CD4-positive, CD25-positive, alpha-beta regulatory T cell (primary cell): ENCODE data around the gene ZNF407. TPM values are rescaled to one million over a fixed set of nuclear protein-coding genes. Genes with fewer than 3 reads are reported as not detected.
A peak's percentile ranks its signal among the peaks of the same experiment; 100 is the strongest.

Experiments used
- ATAC-seq, 2 donors: fragments of 150-1000 bp; cut with Tn5 transposase; one replicate each; pipeline ENCODE4 v1.10.0; 2021; ENCODE audit warnings: low read depth in 2 of 2, moderate number of reproducible peaks in 2 of 2, moderate library complexity in 1 of 2
- DNase-seq, 3 donors: peaks; one replicate each; pipeline versions ENCODE4 v3.0.0 to v3.0.0-alpha.2; 2012 to 2022; ENCODE audit warnings: mixed read lengths in 1 of 3
- H3K27ac ChIP-seq: one replicate; pipeline ENCODE4 v1.7.0; 2013; ENCODE audit warnings: mild to moderate bottlenecking, low read length; ENCODE audit not compliant: insufficient read depth, poor library complexity, severe bottlenecking
- H3K27me3 ChIP-seq: one replicate; pipeline ENCODE4 v1.7.0; 2013; ENCODE audit warnings: low read length; ENCODE audit not compliant: control insufficient read depth, insufficient read depth
- H3K36me3 ChIP-seq: one replicate; pipeline ENCODE4 v1.7.0; 2013; ENCODE audit warnings: mild to moderate bottlenecking, low read length, moderate library complexity; ENCODE audit not compliant: control insufficient read depth, insufficient read depth
- H3K4me1 ChIP-seq: 2 replicates; pipeline ENCODE4 v1.7.0; 2013; ENCODE audit warnings: mild to moderate bottlenecking, low read length; ENCODE audit not compliant: insufficient read depth, control insufficient read depth, poor library complexity, severe bottlenecking
- H3K4me3 ChIP-seq: one replicate; pipeline ENCODE4 v1.7.0; 2013; ENCODE audit warnings: low read depth, mild to moderate bottlenecking, low read length, moderate library complexity
- H3K9me3 ChIP-seq, 2 experiments: 1 replicate in 1 of 2; 2 replicates in 1 of 2; pipeline ENCODE4 v1.7.0; 2013; ENCODE audit warnings: low read length in 2 of 2, mild to moderate bottlenecking in 1 of 2, moderate library complexity in 1 of 2; ENCODE audit not compliant: control insufficient read depth in 2 of 2
- H3K27ac Mint-ChIP-seq, 3 donors: one replicate each; pipeline ENCODE4 v1.8.0; 2020 to 2022; ENCODE audit warnings: mild to moderate bottlenecking in 3 of 3, mixed read lengths in 3 of 3, moderate library complexity in 2 of 3
- H3K27me3 Mint-ChIP-seq: one replicate; pipeline ENCODE4 v1.8.0; 2022; ENCODE audit warnings: mild to moderate bottlenecking, mixed read lengths
- H3K36me3 Mint-ChIP-seq: one replicate; pipeline ENCODE4 v1.8.0; 2020; ENCODE audit warnings: mixed read lengths
- H3K4me1 Mint-ChIP-seq, 4 donors: one replicate each; pipeline ENCODE4 v1.8.0; 2020 to 2022; ENCODE audit warnings: mixed read lengths in 4 of 4, mild to moderate bottlenecking in 1 of 4
- H3K4me3 Mint-ChIP-seq, 4 donors: one replicate each; pipeline ENCODE4 v1.8.0; 2020 to 2022; ENCODE audit warnings: mild to moderate bottlenecking in 4 of 4, mixed read lengths in 4 of 4, moderate library complexity in 3 of 4
- H3K9me3 Mint-ChIP-seq, 7 donors: one replicate each; pipeline ENCODE4 v1.8.0; 2020 to 2022; ENCODE audit warnings: mixed read lengths in 7 of 7, mild to moderate bottlenecking in 3 of 7, moderate library complexity in 2 of 7
- polyA plus RNA-seq, 4 donors: library from polyadenylated mRNA; unstranded; fragments of 300-500 nt; fragmentation: Illumina TruSeq; gene quantifications; one replicate each; pipeline ENCODE4 v1.2.3, GENCODE V29; 2021
- total RNA-seq: library from RNA; stranded (reverse); gene quantifications from one replicate; pipeline ENCODE4 v1.2.3, GENCODE V29; 2022

ZNF407 gene
- total and polyA plus RNA-seq, 5 donors from 2014 or later, result 2.0 to 34.0 (median 3.8) TPM

DNA sequence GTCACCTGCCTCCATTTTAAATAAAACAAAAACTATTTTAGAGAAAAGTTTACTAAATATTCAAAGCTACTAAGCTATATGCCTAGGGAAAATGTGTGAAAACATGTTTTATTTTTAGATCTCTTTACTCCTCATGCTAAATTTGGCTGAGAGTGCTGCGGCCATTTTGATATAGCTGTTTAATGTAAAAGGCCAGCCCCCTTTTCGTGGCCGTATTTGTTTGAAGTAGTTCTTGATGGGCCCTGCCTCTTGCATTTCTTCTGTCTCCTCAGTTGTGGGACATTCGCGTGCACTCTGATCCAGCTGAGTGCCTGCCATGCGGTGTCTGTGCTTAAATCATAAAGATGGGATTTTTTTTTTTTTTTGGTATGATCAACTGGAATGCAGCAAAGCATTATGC lies 64.0 kb downstream of the ZNF407 start:
- Mint-ChIP-seq H3K4me3 (no peak overlapping the region), H3K27me3 (no peaks in the 10 kb centered on the region)

GRCh38 chr18:74662622-74663021 lies 65.0 kb downstream of the ZNF407 start:
- no peak overlapping the region for H3K4me3 ChIP-seq
- H3K4me1 ChIP-seq, result no peaks in the 10 kb centered on the region
- peaks cover 27% of the 10 kb centered on the region for H3K36me3 Mint-ChIP-seq
- no peak for DNase-seq
- no peaks in the 10 kb centered on the region for H3K27me3 ChIP-seq
- H3K9me3 ChIP-seq, result no peaks in the 10 kb centered on the region
- H3K4me1 Mint-ChIP-seq, result peaks cover 0 to under 1% (median 0%) of the 10 kb centered on the region in 4 donors
- peaks cover 6% of the 10 kb centered on the region for H3K36me3 ChIP-seq
- H3K27me3 Mint-ChIP-seq, result no peaks in the 10 kb centered on the region
- H3K9me3 Mint-ChIP-seq, result no peaks in the 10 kb centered on the region
- no peak overlapping the region for H3K4me3 Mint-ChIP-seq
- no peak overlapping the region for H3K27ac ChIP-seq
- no peak overlapping the region for H3K27ac Mint-ChIP-seq
- ATAC-seq, result no peak

More for the DNA sequence above, 64.0 kb downstream of the ZNF407 start:
- no peaks in the 10 kb centered on the region for H3K9me3 ChIP-seq
- no peak overlapping the region for H3K4me3 ChIP-seq
- DNase-seq, result no peak
- H3K27ac Mint-ChIP-seq, result no peak overlapping the region
- H3K36me3 Mint-ChIP-seq, result peaks cover 24% of the 10 kb centered on the region
- no peak for ATAC-seq
- H3K27me3 ChIP-seq, result no peaks in the 10 kb centered on the region
- no peak overlapping the region for H3K27ac ChIP-seq
- H3K4me1 ChIP-seq, result no peaks in the 10 kb centered on the region
- no peaks in the 10 kb centered on the region for H3K9me3 Mint-ChIP-seq
- peaks cover 8% of the 10 kb centered on the region for H3K36me3 ChIP-seq
- H3K4me1 Mint-ChIP-seq, result peaks cover 0 to 3% (median 0%) of the 10 kb centered on the region in 4 donors

- peaks cover 43% of the 10 kb centered on the region for H3K36me3 Mint-ChIP-seq
- no peaks in the 10 kb centered on the region for H3K4me1 ChIP-seq
- no peaks in the 10 kb centered on the region for H3K27me3 Mint-ChIP-seq
- no peaks in the 10 kb centered on the region for H3K9me3 ChIP-seq
- no peak overlapping the region for H3K4me3 ChIP-seq
- no peak overlapping the region for H3K27ac Mint-ChIP-seq
- H3K27me3 ChIP-seq, result no peaks in the 10 kb centered on the region
- peaks cover 0 to 2% (median 0%) of the 10 kb centered on the region in 4 donors for H3K4me1 Mint-ChIP-seq
- H3K9me3 Mint-ChIP-seq, result no peaks in the 10 kb centered on the region
- H3K4me3 Mint-ChIP-seq, result no peak overlapping the region
- no peak overlapping the region for H3K27ac ChIP-seq
- DNase-seq (no peak), ATAC-seq (no peak)
- peaks cover 5% of the 10 kb centered on the region for H3K36me3 ChIP-seq
Observed at GRCh38 chr18:74665346-74665745, 67.7 kb downstream of the ZNF407 start.

GRCh38 chr18:74665905-74666304 lies 68.2 kb downstream of the ZNF407 start:
- peaks cover 5% of the 10 kb centered on the region for H3K36me3 ChIP-seq
- no peak overlapping the region for H3K4me3 ChIP-seq
- ATAC-seq (no peak), DNase-seq (no peak)
- Mint-ChIP-seq H3K27ac (peak overlapping the region in 2 of 3 donors; percentile 41 to 52), H3K27me3 (no peaks in the 10 kb centered on the region), H3K4me3 (no peak overlapping the region), H3K4me1 (peaks cover 0 to 2% (median 0%) of the 10 kb centered on the region in 4 donors), H3K9me3 (no peaks in the 10 kb centered on the region), H3K36me3 (peaks cover 43% of the 10 kb centered on the region)
- no peak overlapping the region for H3K27ac ChIP-seq
- no peaks in the 10 kb centered on the region for H3K27me3 ChIP-seq
- no peaks in the 10 kb centered on the region for H3K9me3 ChIP-seq
- H3K4me1 ChIP-seq, result no peaks in the 10 kb centered on the region

DNA sequence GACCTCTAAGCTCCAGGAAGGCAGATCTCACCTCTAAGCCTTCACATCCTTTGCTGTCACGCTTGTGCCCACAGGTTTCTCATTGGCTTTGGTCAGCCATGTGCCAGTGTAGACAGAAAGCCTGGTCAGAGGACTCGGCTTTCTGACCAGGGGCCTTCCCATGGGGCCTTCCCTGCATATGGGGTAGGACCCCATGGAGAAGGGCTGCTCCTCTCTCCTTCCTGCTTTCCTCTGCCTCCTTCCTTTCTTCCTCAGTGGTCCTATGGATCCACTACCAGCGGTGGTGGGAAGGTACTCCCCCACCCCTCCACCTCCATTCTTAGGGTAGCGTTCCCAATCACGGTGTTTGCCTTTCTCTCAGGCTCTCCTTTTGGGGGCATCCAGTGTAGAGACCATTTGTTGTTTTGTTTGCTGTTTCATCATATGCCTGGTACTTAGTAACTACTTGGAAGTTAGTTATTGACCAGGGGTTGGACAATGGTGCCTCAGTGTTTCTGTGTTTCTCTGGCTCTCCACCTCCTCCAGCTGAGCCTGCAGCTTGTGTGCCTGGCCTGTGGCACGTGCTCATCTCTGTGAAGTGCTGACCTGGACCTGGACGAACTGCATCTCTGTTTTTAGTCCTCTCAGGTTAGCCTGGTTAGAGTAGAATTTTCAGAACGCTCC lies 71.6 kb downstream of the ZNF407 start:
- Mint-ChIP-seq H3K4me1 (peaks cover 0 to 2% (median 2%) of the 10 kb centered on the region in 4 donors), H3K36me3 (peaks cover 57% of the 10 kb centered on the region), H3K9me3 (no peaks in the 10 kb centered on the region), H3K4me3 (peak overlapping the region in 1 of 4 donors; percentile 23), H3K27me3 (no peaks in the 10 kb centered on the region), H3K27ac (no peak overlapping the region)
- H3K36me3 ChIP-seq, result peaks cover 2% of the 10 kb centered on the region
- H3K27ac ChIP-seq, result no peak overlapping the region
- no peak overlapping the region for H3K4me3 ChIP-seq
- no peaks in the 10 kb centered on the region for H3K4me1 ChIP-seq
- no peaks in the 10 kb centered on the region for H3K9me3 ChIP-seq
- no peak for DNase-seq
- no peak for ATAC-seq
- H3K27me3 ChIP-seq, result no peaks in the 10 kb centered on the region

- ATAC-seq, result no peak
- Histone ChIP-seq H3K9me3 (peaks cover 0 to 6% of the 10 kb centered on the region in 2 experiments), H3K27ac (no peak overlapping the region), H3K27me3 (no peaks in the 10 kb centered on the region), H3K4me3 (no peak overlapping the region), H3K4me1 (no peaks in the 10 kb centered on the region), H3K36me3 (peaks cover 9% of the 10 kb centered on the region)
- peaks cover 0 to 7% (median 2%) of the 10 kb centered on the region in 4 donors for H3K4me1 Mint-ChIP-seq
- no peak for DNase-seq
- peaks cover 66% of the 10 kb centered on the region for H3K36me3 Mint-ChIP-seq
- no peak overlapping the region for H3K27ac Mint-ChIP-seq
- no peak overlapping the region for H3K4me3 Mint-ChIP-seq
- no peaks in the 10 kb centered on the region for H3K27me3 Mint-ChIP-seq
- peaks cover 0 to 3% (median 0%) of the 10 kb centered on the region in 7 donors for H3K9me3 Mint-ChIP-seq
Observed at GRCh38 chr18:74672371-74672770, 74.7 kb downstream of the ZNF407 start.

DNA sequence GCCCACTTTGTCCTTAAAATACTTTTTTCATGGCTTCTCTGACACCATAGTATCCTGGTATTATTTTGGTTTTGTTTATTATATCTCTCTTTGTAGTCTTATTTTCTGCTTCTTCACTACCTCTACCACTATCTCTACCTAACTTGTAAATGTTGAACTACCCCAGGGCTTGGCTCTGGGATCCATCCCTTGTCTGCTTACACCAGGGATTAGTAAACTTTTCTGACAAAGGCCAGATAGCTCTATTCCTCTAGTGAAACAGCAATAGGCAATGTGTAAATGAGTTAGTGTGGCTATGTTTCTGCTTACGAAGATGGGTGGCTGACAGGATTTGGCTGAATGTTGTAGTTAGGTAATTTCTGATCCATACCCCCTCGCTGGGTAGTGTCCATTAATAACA lies 76.8 kb downstream of the ZNF407 start:
- no peak overlapping the region for H3K4me3 Mint-ChIP-seq
- peaks cover 0 to 9% (median 0%) of the 10 kb centered on the region in 7 donors for H3K9me3 Mint-ChIP-seq
- H3K4me3 ChIP-seq, result no peak overlapping the region
- peaks cover 60% of the 10 kb centered on the region for H3K36me3 Mint-ChIP-seq
- H3K27me3 Mint-ChIP-seq, result no peaks in the 10 kb centered on the region
- H3K9me3 ChIP-seq, result peaks cover 0 to 9% of the 10 kb centered on the region in 2 experiments
- ATAC-seq (no peak), DNase-seq (no peak)
- no peaks in the 10 kb centered on the region for H3K27me3 ChIP-seq
- H3K27ac ChIP-seq, result no peak overlapping the region
- no peaks in the 10 kb centered on the region for H3K4me1 ChIP-seq
- H3K27ac Mint-ChIP-seq, result no peak overlapping the region
- peaks cover 1 to 12% (median 12%) of the 10 kb centered on the region in 4 donors for H3K4me1 Mint-ChIP-seq
- H3K36me3 ChIP-seq, result peaks cover 10% of the 10 kb centered on the region
